OCI-LY7 (cell line): Measurements from ENCODE around the gene FSD2. TPM values are rescaled to one million over a fixed set of nuclear protein-coding genes. Genes with fewer than 3 reads are reported as not detected.
"Not testable (repeated sequence)": the region's sequence is repeated elsewhere in the genome, so short reads cannot be mapped to it uniquely, and the experiment has no call there.

Experiments
- BruUV-seq: library from RNA; stranded (reverse); fragments of 400-500 nt; replicated peaks from 2 replicates; lab custom pipeline; 2021; lab: Mats Ljungman, UMichigan
- CTCF ChIA-PET: fragments of 300-600 bp; sonication (Branson Sonifier 250); formaldehyde crosslinking; loops from one replicate; lab custom pipeline; 2022; ENCODE audit warnings: antibody characterized with exemption; ENCODE audit not compliant: unreplicated experiment; lab: Charles Lee
- POLR2A ChIA-PET: fragments of 300-600 bp; sonication (Branson Sonifier 250); formaldehyde crosslinking; loops from one replicate; lab custom pipeline; 2022; ENCODE audit warnings: antibody characterized with exemption; lab: Charles Lee
- DNase-seq: peaks from one replicate; pipeline ENCODE4 v3.0.0-alpha.2; 2015; ENCODE audit warnings: low spot score
- H2AFZ ChIP-seq: fragments of 200-600 bp; sonication (generic), shearing (Covaris generic); 2 replicates; pipeline ENCODE4 v1.6.1; 2014; ENCODE audit warnings: mild to moderate bottlenecking, antibody characterized with exemption, low read length, moderate library complexity
- H3K27ac ChIP-seq: fragments of 200-600 bp; sonication (generic); 2 replicates; pipeline ENCODE4 v1.5.1; 2014; ENCODE audit warnings: mixed run types, low read depth, mild to moderate bottlenecking, moderate library complexity, low read length, inconsistent platforms; ENCODE audit not compliant: poor library complexity, severe bottlenecking
- H3K36me3 ChIP-seq: fragments of 200-600 bp; sonication (generic); 2 replicates; pipeline ENCODE4 v1.6.1; 2014; ENCODE audit warnings: mild to moderate bottlenecking, antibody characterized with exemption, low read length, moderate library complexity, mixed read lengths; ENCODE audit not compliant: insufficient read depth
- H3K4me1 ChIP-seq: fragments of 200-600 bp; sonication (generic); 2 replicates; pipeline ENCODE4 v1.5.1; 2014; ENCODE audit warnings: mild to moderate bottlenecking, low read length; ENCODE audit not compliant: insufficient read depth, poor library complexity, severe bottlenecking
- H3K4me2 ChIP-seq: fragments of 200-600 bp; sonication (generic); 2 replicates; pipeline ENCODE4 v1.6.1; 2014; ENCODE audit warnings: mild to moderate bottlenecking, low read length
- H3K4me3 ChIP-seq: fragments of 200-600 bp; sonication (generic); 2 replicates; pipeline ENCODE4 v1.5.1; 2014; ENCODE audit warnings: mild to moderate bottlenecking, low read depth, low read length; ENCODE audit not compliant: poor library complexity, severe bottlenecking
- H3K79me2 ChIP-seq: fragments of 200-600 bp; sonication (generic); 2 replicates; pipeline ENCODE4 v1.6.1; 2016; ENCODE audit warnings: low read depth, mild to moderate bottlenecking, low read length, moderate library complexity, mixed read lengths; ENCODE audit not compliant: insufficient read depth
- H3K9me2 ChIP-seq: fragments of 200-600 bp; sonication (generic); 2 replicates; pipeline ENCODE4 v1.6.1; 2016; ENCODE audit warnings: mild to moderate bottlenecking, low read length, mixed read lengths; ENCODE audit not compliant: insufficient read depth
- H3K9me3 ChIP-seq: fragments of 200-600 bp; sonication (generic); 2 replicates; pipeline ENCODE4 v1.6.1; 2014; ENCODE audit warnings: mild to moderate bottlenecking, mixed run types, low read length, mixed read lengths
- H4K20me1 ChIP-seq: fragments of 200-600 bp; sonication (generic); 2 replicates; pipeline ENCODE4 v1.6.1; 2014; ENCODE audit warnings: mild to moderate bottlenecking, antibody characterized with exemption, low read length, moderate library complexity, mixed read lengths; ENCODE audit not compliant: insufficient read depth
- CTCF ChIP-seq: fragments of 200-600 bp; sonication (generic); conservative IDR thresholded peaks from 2 replicates; pipeline ENCODE4 v1.5.1; 2014; ENCODE audit warnings: mild to moderate bottlenecking, antibody characterized with exemption, low read length, moderate library complexity, mixed read lengths
- EZH2phosphoT487 ChIP-seq: fragments of 200-600 bp; sonication (generic); IDR thresholded peaks from 2 replicates; pipeline ENCODE4 v1.6.1; 2018; ENCODE audit warnings: low read depth, borderline replicate concordance, mild to moderate bottlenecking, mixed run types, antibody characterized with exemption, low read length, moderate library complexity, mixed read lengths
- intact Hi-C: fragments of 100-400 bp; cut with micrococcal nuclease; formaldehyde crosslinking; loops from one replicate; pipeline ENCODE4 v1.10.0; 2022; ENCODE audit not compliant: unreplicated experiment
- total RNA-seq, 2 experiments: library from RNA; depleted of rRNA in 1 of 2; stranded (reverse); fragments of >200 nt in 1 of 2; shearing (Covaris generic) in 1 of 2; gene quantifications; 2 replicates each; pipeline ENCODE4 v1.2.3, GENCODE V29; 2014 to 2022

Gene FSD2
- total RNA-seq, 2 experiments from 2014 or later: 0.32 to 0.92 TPM

GRCh38 chr15:82829234-82829633, 23.4 kb upstream of the FSD2 start:
- CTCF ChIA-PET: no interaction called here
- DNase-seq: no peak
- no peak overlapping the region for H3K4me3 ChIP-seq
- no peaks in the 10 kb centered on the region for H3K79me2 ChIP-seq
- POLR2A ChIA-PET: interaction anchor here (1.0 kb wide), 1 partner anchor 49 kb away, joined by 3 read pairs; no protein-coding TSS in a partner anchor
- no peaks in the 10 kb centered on the region for H3K9me2 ChIP-seq
- H3K4me2 ChIP-seq: no peak overlapping the region
- TF ChIP-seq CTCF (no peak), EZH2phosphoT487 (no peak)
- H3K9me3 ChIP-seq: no peaks in the 10 kb centered on the region
- no peak overlapping the region for H2AFZ ChIP-seq
- H3K27ac ChIP-seq: no peak overlapping the region
- H3K36me3 ChIP-seq: peaks cover 96% of the 10 kb centered on the region
- intact Hi-C loops: no loop called here
- H4K20me1 ChIP-seq: no peaks in the 10 kb centered on the region
- no TSS peak for BruUV-seq
- no peaks in the 10 kb centered on the region for H3K4me1 ChIP-seq

- Histone ChIP-seq H2AFZ (no peak overlapping the region), H3K79me2 (no peaks in the 10 kb centered on the region), H3K4me1 (no peaks in the 10 kb centered on the region), H3K27ac (no peak overlapping the region), H3K9me3 (no peaks in the 10 kb centered on the region), H3K9me2 (no peaks in the 10 kb centered on the region), H3K36me3 (peaks cover 96% of the 10 kb centered on the region), H3K4me2 (no peak overlapping the region), H3K4me3 (no peak overlapping the region), H4K20me1 (no peaks in the 10 kb centered on the region)
- DNase-seq: no peak
- no peak for TF ChIP-seq CTCF
- ChIA-PET CTCF (no interaction called here), POLR2A (no interaction called here)
- intact Hi-C loops: no loop called here
- BruUV-seq: no TSS peak
These were observed 22.2 kb upstream of the FSD2 start for GRCh38 chr15:82828075-82828474.

GRCh38 chr15:82823049-82823448, 17.2 kb upstream of the FSD2 start:
- Histone ChIP-seq H3K9me2 (no peaks in the 10 kb centered on the region), H3K9me3 (no peaks in the 10 kb centered on the region), H3K4me1 (no peaks in the 10 kb centered on the region), H3K27ac (no peak overlapping the region), H3K79me2 (no peaks in the 10 kb centered on the region; the same call in 1 of the 2 replicates), H3K4me3 (no peak overlapping the region), H3K4me2 (no peak overlapping the region), H2AFZ (no peak overlapping the region), H3K36me3 (peaks cover 96% of the 10 kb centered on the region), H4K20me1 (no peaks in the 10 kb centered on the region)
- ChIA-PET CTCF (no interaction called here), POLR2A (no interaction called here)
- intact Hi-C loops: no loop called here
- TF ChIP-seq CTCF: no peak
- no peak for TF ChIP-seq EZH2phosphoT487
- DNase-seq: no peak
- BruUV-seq: no TSS peak

- H3K4me2 ChIP-seq, H3K4me3 ChIP-seq, H3K9me2 ChIP-seq, intact Hi-C loops, CTCF ChIA-PET, H3K27ac ChIP-seq, H4K20me1 ChIP-seq, POLR2A ChIA-PET, H3K9me3 ChIP-seq, H2AFZ ChIP-seq, H3K79me2 ChIP-seq, H3K4me1 ChIP-seq, DNase-seq, BruUV-seq: not testable (repeated sequence)
- peaks cover 95% of the 10 kb centered on the region for H3K36me3 ChIP-seq
These were observed 16.0 kb upstream of the FSD2 start for GRCh38 chr15:82821851-82822250.
